Nephron (organoid): ENCODE results near the gene FHDC1.

Source experiments
- H3K27ac Mint-ChIP-seq, 3 experiments: 2 replicates each; pipeline ENCODE4 v1.8.0; 2020; ENCODE audit warnings: mixed read lengths in 3 of 3, mild to moderate bottlenecking in 2 of 3, moderate library complexity in 1 of 3
- H3K27me3 Mint-ChIP-seq: 2 replicates; pipeline ENCODE4 v1.8.0; 2021; ENCODE audit warnings: low read depth, mild to moderate bottlenecking, moderate library complexity, mixed read lengths
- H3K36me3 Mint-ChIP-seq: 2 replicates; pipeline ENCODE4 v1.8.0; 2020; ENCODE audit warnings: low read depth, mixed read lengths
- H3K4me1 Mint-ChIP-seq: 2 replicates; pipeline ENCODE4 v1.8.0; 2020; ENCODE audit warnings: mixed read lengths
- H3K4me3 Mint-ChIP-seq, 3 experiments: 2 replicates each; pipeline ENCODE4 v1.8.0; 2020; ENCODE audit warnings: mild to moderate bottlenecking in 3 of 3, mixed read lengths in 3 of 3, moderate library complexity in 2 of 3
- H3K9me3 Mint-ChIP-seq: 2 replicates; pipeline ENCODE4 v1.8.0; 2020; ENCODE audit warnings: mixed read lengths
- CTCF ChIP-seq, 3 experiments: fragments of 200-600 bp; sonication (generic); IDR thresholded peaks; one replicate each; pipeline ENCODE4 v1.5.0; 2021; ENCODE audit warnings: antibody characterized with exemption in 3 of 3; ENCODE audit not compliant: unreplicated experiment in 3 of 3

FHDC1 gene

DNA sequence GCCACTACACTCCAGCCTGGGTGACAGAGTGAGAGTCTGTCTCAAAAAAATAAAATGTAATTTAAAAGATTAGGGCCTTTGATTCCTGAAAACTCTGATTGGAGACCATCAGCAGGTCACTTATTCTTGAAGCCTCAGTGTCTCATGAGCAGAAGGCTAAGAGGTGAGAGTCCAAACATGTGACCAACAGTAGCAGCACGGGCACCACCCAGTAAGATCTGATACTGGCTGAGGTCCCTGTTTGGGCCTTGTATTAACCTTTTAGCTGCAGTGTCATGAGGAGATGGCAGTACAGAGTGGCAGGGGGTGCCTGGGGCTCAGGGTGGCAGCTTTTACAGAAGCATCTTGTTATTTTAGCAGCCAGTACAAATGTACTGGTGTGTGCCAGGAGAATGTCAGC is 89.3 kb downstream of the FHDC1 start:
- Mint-ChIP-seq H3K9me3 (peaks cover 19% of the 10 kb centered on the region), H3K27ac (no peak overlapping the region), H3K4me1 (peaks cover 14% of the 10 kb centered on the region), H3K4me3 (no peak overlapping the region), H3K27me3 (peaks cover 12% of the 10 kb centered on the region), H3K36me3 (peaks cover 6% of the 10 kb centered on the region)
- no peak for TF ChIP-seq CTCF (IDR thresholded peaks at IDR 0.05; ENCODE audit: unreplicated experiment in 3 of 3)

DNA sequence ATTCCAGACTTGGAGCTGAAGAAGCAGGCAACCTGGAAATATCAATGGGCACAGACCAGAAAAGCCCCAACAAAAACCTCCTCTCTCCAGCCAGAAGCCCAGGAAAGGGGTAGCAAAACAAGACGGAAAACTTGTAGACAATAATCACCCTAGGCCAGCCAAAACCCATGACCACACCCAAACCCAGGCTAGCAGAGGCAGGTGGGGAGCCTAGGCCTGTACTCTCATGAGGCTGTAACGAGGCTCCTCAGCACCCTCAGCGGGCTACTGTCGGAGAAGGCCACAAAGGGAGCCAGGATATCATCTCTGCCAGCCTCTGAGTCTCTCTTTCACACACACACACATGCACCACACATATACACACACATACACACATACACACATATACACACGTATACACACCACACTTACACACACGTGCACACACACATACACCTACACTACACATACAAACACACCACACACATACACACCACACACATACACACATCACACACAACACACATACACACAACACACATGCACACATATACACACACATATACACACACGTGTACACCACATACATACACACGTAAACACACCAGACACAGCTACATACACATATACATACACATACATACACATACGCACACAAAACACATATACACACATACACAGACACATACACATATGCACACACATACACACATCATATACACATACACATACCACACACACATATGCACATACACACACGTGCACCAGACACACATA is 90.6 kb downstream of the FHDC1 start:
- no peak overlapping the region for H3K4me3 Mint-ChIP-seq
- peaks cover 8% of the 10 kb centered on the region for H3K36me3 Mint-ChIP-seq
- peaks cover 7% of the 10 kb centered on the region for H3K27me3 Mint-ChIP-seq
- H3K9me3 Mint-ChIP-seq, result peaks cover 20% of the 10 kb centered on the region
- no peak for TF ChIP-seq CTCF (IDR thresholded peaks at IDR 0.05; ENCODE audit: unreplicated experiment in 3 of 3)
- H3K4me1 Mint-ChIP-seq, result peaks cover 14% of the 10 kb centered on the region
- H3K27ac Mint-ChIP-seq, result no peak overlapping the region

- peaks cover 14% of the 10 kb centered on the region for H3K4me1 Mint-ChIP-seq
- H3K4me3 Mint-ChIP-seq, result no peak overlapping the region
- peaks cover 8% of the 10 kb centered on the region for H3K36me3 Mint-ChIP-seq
Observed at GRCh38 chr4:153027866-153028265, 91.7 kb downstream of the FHDC1 start.

DNA sequence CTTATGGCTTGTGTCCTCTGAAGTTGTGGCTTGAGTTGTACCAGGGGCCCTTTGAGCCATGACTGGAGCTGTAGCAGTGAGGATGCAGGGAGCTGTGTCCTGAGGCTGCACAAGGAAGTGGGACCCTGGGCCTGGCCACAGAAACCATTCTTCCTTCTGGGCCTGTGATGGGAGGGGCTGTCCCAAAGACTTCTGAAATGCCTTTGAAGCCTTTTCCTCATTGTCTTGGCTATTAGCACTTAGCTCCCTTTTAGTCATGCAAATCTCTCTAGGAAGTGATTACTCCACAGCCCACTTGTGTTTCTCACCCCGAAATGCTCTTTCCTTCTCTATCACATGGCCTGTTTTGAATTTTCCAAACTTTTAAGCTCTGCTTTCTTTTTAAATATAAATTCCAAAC is 92.4 kb downstream of the FHDC1 start:
- Mint-ChIP-seq H3K27me3 (peaks cover 7% of the 10 kb centered on the region), H3K9me3 (peaks cover 20% of the 10 kb centered on the region), H3K36me3 (peaks cover 8% of the 10 kb centered on the region), H3K27ac (no peak overlapping the region), H3K4me3 (no peak overlapping the region), H3K4me1 (peaks cover 14% of the 10 kb centered on the region)
- TF ChIP-seq CTCF (IDR thresholded peaks at IDR 0.05; ENCODE audit: unreplicated experiment in 3 of 3), result no peak

More at GRCh38 chr4:153027866-153028265, 91.7 kb downstream of the FHDC1 start:
- Mint-ChIP-seq H3K27ac (no peak overlapping the region), H3K9me3 (peaks cover 20% of the 10 kb centered on the region), H3K27me3 (peaks cover 7% of the 10 kb centered on the region)
- TF ChIP-seq CTCF (IDR thresholded peaks at IDR 0.05; ENCODE audit: unreplicated experiment in 3 of 3), result no peak
